Stromal cell of bone marrow (primary cell): ENCODE results near the gene SH3RF2.
"Not testable (repeated sequence)": the region's sequence is repeated elsewhere in the genome, so short reads cannot be mapped to it uniquely, and the experiment has no call there.

Experiments
- DNase-seq: peaks from one replicate; pipeline ENCODE4 v3.0.0-alpha.2; 2012; ENCODE audit warnings: low read depth

The SH3RF2 gene

DNA sequence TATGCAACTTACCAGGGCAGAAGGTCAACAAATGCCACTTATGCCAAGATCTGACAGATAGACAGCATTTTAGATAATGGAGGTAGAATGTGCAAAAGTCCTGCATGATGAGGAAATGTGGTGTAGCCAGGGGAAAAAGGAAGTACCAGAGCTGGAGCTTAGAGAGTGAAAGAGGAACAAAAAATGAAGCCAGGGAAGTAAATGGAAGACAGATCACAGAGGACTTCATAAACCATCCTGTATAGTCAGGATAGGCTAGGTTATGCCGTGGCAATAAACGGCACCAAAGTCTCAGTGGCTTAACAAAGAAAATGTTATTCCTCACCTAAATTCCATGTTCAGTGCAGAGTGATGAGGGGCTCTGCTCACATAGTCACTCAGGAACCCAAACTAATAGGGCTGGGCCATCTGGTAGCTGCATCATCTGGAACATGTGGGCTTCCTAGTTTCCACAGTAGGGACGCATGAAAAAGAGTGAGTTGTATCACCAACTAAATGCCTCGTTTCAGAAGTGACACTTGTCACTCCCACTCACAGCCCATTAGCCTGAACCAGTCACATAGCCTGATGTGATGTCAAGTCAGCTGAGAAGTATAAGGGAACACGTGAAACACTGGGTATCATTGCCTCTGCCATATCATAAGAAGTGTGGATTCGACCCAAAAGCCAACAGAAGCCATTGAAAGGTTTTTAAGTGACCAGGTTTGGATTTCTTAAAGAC is 70.3 kb downstream of the SH3RF2 start:
- DNase-seq, result no peak

DNA sequence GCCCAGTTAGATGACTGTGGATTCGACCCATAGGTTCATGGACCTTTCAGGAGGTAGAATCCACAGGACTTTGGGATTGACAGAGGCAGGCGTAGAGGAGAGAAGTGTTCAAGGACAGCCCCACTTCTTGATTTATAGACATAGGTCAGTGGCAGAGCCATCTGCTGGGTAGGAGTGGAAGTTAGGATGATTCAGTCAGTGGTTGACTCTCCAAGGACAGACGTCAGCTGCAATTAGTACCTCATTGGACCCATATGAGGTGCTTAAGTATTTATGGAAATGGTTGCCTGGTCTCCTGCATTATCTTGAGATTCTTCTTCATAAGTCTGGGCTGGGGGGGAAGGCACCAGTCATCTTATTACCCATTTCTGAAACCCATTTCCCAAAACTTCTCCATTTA is 70.9 kb downstream of the SH3RF2 start:
- DNase-seq, result no peak

DNA sequence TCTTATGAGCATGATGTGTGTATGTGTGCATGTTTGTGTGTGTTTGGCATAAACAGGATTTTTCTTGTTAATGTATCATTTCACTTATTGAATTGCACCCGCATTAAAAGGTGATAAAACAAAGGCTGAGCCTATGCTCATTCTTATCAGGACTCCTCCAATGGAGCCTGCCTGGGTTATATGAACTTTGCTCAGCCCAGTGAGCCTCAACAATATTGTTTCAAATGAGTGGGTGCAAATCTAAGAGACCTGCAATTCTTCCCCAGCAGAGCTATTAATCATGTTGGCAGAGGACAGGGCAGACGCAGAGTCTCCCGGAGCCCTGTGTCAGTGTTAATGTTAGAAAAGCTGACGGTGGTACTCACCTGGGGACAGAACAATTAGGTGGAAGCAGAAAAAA is 71.6 kb downstream of the SH3RF2 start:
- DNase-seq, result no peak

DNA sequence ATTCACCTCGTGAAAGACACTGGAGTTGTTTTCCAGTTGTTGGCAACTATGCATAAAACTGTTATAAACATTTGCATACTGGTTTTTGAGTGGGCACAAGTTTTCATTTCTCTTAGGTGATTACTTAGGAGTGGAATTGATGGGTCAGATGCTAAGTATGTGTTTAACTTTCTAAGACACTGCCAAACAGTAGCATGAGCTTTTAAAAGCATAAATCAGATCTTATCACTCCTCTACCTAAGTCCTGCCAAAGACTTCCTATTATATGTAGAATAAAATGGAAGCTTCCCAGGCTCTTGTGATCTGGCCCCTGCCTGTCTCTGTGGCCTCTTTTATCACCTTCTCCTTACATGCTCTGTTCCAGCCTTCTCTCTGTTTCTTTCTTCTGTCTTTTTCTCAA is 72.6 kb downstream of the SH3RF2 start:
- DNase-seq, result no peak

- not testable (repeated sequence) for DNase-seq
Measured at GRCh38 chr5:146010447-146010846, 74.1 kb downstream of the SH3RF2 start.

DNA sequence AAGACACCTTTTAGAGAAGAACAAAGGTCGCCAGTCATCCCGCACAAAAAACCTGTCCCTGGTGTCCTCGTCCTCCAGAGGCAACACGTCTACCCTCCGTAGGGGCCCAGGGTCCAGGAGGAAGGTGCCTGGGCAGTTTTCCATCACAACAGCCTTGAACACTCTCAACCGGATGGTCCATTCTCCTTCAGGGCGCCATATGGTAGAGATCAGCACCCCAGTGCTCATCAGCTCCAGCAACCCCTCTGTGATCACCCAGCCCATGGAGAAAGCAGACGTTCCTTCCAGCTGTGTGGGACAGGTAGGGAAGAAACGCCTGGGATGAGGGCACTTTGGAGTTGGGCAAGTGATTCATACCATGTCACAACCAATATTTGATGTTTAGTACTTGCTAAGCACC is 77.4 kb downstream of the SH3RF2 start:
- no peak for DNase-seq

DNA sequence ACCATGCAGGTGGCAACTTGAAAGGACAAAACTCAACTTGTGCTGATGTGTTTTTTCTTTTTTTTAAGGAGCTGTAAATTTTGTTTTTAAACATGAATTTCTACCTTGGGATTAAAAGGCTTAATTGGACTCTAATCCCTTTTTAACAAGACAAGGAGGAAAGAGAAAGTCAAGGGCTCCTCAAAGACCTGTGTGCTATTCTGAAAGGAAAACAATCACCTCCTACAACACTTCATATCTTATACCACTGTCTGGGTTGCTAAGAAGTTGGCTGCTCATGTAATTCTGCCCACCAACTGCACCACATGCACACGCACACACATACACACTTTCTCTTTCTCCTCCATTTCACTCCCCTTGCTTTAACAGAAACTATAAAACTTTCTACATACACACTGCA is 78.6 kb downstream of the SH3RF2 start:
- DNase-seq, result no peak

DNA sequence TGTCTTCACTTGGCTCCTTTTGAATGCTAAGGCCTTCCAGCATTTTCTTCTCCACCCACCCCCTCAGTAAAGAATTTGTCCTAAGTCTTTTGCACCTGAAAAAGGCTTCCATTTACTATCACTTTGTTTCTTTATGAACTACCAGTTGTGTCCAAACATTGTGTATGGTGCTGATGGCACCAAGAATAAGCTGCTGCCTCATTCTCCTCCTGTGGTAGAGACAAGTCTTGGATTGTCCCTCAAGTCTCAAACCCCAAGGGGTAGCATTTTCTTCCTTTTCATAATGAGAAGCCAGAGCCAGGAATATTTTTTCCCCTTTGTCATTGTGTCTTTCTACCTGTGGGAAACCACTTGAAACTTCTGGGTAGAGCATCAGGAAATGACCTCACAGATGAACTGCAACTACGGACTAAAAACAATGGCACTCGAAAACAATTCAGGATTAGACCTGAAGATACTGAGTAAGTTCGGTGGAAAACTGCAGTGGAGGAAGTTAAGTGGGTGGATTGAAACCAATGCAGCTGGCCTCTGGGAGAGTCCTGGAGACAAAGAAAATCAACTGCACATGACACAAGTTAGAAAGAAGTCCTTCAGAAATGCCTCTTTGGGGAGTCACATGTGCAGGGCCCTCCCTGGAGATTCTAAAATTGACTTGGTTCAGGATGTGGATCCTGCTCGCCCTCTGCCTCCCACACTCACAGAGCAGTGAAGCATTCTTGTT is 80.5 kb downstream of the SH3RF2 start:
- no peak for DNase-seq

- no peak for DNase-seq
Measured at GRCh38 chr5:146018514-146019375, 82.4 kb downstream of the SH3RF2 start.

- DNase-seq, result no peak
Measured at GRCh38 chr5:146020100-146020499, 83.7 kb downstream of the SH3RF2 start.

DNA sequence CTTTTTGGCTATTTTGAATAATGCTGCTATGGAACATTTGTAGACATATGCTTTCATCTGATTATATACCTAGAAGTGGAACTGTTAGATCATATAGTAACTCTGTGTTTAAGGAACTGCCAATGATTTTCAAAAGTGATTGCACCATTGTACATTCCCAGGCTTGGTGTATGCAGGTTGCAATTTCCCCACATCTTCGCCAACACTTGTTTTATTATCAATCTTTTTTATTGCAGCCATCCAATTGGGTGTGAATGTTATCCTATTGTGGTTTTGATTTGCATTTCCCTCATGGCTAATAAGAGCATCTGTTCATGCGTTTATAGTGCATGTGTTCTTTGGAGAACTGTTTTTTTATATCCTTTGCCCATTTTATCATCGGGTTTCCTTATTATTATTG is 87.7 kb downstream of the SH3RF2 start:
- no peak for DNase-seq

GRCh38 chr5:146025114-146025680 is 88.8 kb downstream of the SH3RF2 start:
- no peak for DNase-seq

DNA sequence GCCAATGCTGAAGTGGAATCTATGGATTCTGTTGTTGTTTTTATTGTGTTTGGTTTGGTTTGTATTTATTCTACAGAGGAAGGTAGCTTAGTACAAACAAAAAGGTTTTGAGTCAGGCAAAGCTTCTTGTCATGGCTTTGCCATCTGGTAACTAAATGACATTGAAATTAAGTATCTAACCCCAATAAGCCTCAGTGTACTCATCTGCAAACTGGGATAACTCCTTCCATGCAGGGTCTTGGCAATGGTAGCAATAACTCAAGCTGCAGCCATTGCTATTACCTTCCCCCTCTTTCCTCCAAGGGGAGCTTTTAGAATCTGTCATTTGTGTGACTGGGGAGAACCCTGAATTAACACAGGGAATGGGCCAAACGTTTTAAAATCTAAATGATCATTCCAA is 89.3 kb downstream of the SH3RF2 start:
- no peak for DNase-seq

- no peak for DNase-seq
Measured at GRCh38 chr5:146026307-146027010, 90.1 kb downstream of the SH3RF2 start.

DNA sequence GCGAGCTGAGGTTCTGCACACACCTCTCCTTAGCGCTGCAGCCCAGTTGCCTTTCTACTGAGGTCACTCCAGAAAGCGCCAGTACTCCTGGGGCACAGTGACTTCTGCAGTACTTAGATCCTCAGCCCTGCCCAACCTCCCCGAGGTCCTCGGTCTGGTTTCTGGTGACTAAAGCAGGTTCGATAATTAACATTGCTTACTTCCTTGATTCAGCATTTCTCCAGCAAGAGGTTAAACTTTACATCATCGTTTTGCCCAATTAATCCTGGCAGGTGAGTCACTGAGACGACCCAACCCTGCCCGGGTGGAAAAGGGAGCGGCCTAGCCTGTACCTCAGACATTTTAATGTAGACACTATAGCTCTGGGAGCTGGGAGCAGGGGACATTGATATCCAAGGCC is 91.4 kb downstream of the SH3RF2 start:
- DNase-seq, result no peak

- DNase-seq, result no peak
Measured at GRCh38 chr5:146032911-146033310, 96.5 kb downstream of the SH3RF2 start.

DNA sequence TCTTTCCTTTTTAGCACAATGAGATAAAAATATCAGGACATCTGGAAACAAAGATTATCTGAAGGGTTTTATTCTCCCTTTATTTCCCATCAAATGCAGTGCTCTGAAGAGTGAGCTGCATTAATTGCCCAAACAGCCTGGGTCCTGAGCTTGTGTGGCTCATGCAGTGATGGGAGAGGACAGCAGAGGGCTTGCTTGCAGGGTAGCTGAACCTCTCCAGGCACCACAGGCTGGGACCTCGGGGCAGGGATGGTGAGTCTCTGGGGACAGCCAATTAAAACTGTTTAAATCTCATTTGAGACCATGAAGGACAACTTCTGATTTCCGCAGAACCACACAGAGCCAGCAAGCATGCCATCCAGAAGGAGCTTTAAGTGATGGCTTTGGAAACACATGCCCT is 97.7 kb downstream of the SH3RF2 start:
- no peak for DNase-seq

DNA sequence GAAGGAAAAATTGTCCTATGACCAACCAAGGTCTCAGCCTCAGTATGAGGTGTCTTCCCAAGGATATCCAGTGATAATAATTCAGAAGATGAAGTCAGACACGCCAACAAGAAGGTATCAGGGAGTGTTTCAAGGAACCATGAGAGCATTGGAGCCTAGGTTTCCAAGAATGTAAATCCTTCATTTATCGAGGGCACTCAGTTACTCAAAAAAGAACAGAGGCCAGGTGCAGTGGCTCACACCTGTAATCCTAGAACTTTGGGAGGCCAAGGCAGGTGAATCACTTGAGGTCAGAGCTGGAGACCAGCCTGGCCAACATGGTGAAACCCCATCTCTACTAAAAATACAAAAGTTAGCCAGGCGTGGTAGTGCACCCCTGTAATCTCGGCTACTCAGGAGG is 98.2 kb downstream of the SH3RF2 start:
- no peak for DNase-seq

GRCh38 chr5:146039420-146039819 is 103.0 kb downstream of the SH3RF2 start:
- no peak for DNase-seq

DNA sequence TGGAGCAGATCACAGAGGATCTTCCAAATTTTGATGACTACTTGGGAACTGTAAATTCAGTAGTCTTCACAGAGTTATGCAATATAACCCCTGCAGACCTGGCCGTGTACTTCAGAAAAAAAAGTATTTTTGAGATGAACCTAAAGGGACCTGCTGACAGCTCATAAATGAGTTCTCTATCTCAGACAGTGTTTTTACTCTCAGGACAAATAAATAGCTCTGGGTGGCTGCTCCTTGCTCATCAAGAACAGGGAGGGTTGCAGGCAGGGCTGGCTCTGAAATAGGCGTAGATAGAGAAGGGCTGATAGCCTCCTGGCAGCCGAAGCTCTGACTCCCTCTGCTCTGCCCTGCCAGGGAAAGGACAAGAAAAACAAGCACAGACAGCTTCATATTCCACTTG is 104.1 kb downstream of the SH3RF2 start:
- DNase-seq, result no peak

GRCh38 chr5:146041180-146041789 is 104.9 kb downstream of the SH3RF2 start:
- DNase-seq, result no peak
